ENCODE results near the gene GPR84.

GPR84 gene

DNA sequence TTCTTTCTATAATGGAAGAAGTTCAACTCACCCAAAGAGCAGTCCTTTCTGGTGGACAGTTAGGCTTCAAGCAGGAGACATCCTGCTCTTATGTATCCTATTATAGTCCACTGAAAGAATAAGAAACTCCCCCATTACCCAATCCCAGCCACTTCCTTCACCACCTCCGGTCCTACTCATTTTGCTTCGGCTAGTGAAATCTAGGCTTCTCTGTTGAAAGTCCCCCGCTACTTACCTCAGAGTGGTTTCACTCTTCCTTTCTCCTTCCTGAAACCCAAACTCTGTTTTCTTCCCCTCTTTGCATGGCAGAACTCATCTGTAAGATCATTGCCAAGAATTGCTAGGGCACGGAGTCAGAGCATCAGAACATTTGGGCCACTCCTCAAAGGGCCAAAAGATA lies at the start of gene GPR84:
GPR84 (minus strand) TSS at position 74 of the 400 bp plus-strand sequence. CDS start 635 bp downstream, outside the sequence.
- peaks cover 6% of the 10 kb centered on the region for H3K36me3 Mint-ChIP-seq (ENCODE audit: low read depth)
- intact Hi-C loops (cut with micrococcal nuclease) = loop anchor here (5.0 kb wide), 1 partner anchor 142 kb away; no protein-coding TSS in a partner anchor
- peaks cover 63% of the 10 kb centered on the region for H3K4me1 Mint-ChIP-seq (ENCODE audit: low read depth)
- no peaks in the 10 kb centered on the region for H3K27me3 Mint-ChIP-seq
- peak within 1 kb of the TSS; percentile 35 for H3K4me3 Mint-ChIP-seq
- H3K9me3 Mint-ChIP-seq = no peaks in the 10 kb centered on the region
- peak within 1 kb of the TSS; percentile 72 for H3K27ac Mint-ChIP-seq

DNA sequence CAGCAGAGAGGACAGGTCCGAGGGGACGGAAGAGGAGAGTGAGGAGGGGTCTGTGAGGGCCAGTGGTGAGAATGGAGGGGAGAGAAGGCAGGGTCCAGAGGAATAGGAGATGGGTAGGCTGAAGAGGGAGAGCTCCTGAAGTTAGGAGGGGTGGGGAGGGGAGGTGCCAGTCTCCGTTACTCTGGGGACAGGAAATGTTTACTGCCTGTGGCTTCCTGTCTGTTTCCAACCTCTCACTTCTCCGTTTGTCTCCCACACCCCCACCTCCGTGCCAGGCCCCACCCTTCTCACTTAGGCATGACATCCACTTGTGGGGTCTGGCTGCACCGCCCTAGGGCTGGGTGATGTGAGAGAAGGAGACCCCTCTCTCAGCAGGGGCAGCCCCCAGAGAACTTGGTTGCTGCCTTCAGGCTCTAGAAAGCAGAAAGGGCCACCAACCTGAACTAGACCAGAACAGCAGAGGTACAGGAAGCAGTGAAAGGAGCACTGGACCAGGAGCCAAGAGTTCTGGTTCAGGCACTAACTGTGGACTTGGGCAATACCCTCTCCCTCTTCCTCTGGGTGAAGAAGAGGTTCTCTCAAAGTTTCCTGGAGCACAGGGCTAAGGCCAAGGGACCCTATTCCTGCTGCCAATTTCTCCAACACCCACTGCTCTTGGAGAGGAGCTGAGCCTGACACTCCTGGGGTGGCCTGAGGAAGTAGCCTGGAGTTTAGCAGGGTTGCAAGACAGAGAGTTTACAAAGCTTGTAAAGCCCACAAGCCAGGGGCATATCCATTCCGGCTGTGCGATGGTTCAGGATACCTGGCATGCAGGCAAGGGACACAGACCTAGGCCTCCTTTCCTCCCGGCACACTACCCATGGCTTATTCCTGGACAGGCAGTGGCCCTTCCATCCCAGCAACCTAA lies 49.3 kb upstream of the GPR84 start:
- Mint-ChIP-seq H3K9me3 (no peaks in the 10 kb centered on the region), H3K36me3 (ENCODE audit: low read depth) (peaks cover 69% of the 10 kb centered on the region), H3K4me1 (ENCODE audit: low read depth) (peaks cover 90% of the 10 kb centered on the region), H3K4me3 (peak overlapping the region; percentile 73), H3K27ac (peak overlapping the region; percentile 90), H3K27me3 (no peaks in the 10 kb centered on the region)
- intact Hi-C loops (cut with micrococcal nuclease) = loop anchor here (5.0 kb wide), 1 partner anchor 84 kb away; the partner anchor contains the start of gene NCKAP1L

DNA sequence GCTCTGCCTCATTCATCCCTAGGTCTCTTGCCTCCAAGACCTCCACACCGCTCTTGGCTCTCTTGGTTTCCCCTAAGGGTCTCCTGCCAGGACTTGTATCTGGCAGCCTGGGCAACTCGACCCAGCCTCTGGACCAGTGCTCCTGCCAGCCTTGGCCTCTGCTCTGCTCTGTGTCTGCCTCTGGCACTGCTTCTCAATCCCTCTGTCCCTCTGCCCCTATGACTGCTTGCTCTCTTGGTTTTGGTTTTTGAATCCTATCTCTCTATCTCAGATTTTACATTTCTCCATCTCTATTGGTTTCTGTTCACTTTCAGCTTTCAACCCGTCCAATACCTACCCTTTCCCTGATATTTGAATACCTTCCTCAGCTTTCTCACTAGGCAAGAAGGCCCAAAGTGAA lies 48.5 kb upstream of the GPR84 start:
- Mint-ChIP-seq H3K4me3 (peak overlapping the region; percentile 73), H3K4me1 (ENCODE audit: low read depth) (peaks cover 95% of the 10 kb centered on the region), H3K27me3 (no peaks in the 10 kb centered on the region), H3K36me3 (ENCODE audit: low read depth) (peaks cover 69% of the 10 kb centered on the region), H3K27ac (peak overlapping the region; percentile 90), H3K9me3 (no peaks in the 10 kb centered on the region)
- intact Hi-C loops (cut with micrococcal nuclease) = loop anchor here (5.0 kb wide), 1 partner anchor 85 kb away; the partner anchor contains the start of gene NCKAP1L

DNA sequence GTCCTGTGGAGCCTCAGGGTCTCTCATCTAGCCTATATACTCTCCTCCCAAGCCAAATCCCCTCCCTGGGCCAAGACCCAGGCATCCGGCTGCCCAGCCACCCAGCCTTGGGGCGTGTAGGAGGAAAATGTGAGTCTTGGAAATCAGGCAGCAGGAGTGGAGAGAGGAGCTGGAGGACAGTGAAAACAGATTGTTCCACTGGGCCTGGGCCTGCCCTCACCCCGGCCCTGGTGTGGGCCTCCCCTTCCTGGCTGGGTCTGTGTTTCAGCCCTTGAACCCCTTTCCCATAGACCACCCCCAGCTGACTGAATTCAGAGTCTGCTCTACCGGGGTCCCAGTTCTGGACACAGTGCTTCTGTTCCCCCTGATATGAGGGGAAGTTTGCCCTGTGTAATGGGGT lies 48.1 kb upstream of the GPR84 start:
- H3K4me3 Mint-ChIP-seq = peak overlapping the region; percentile 73
- peak overlapping the region; percentile 90 for H3K27ac Mint-ChIP-seq
- H3K4me1 Mint-ChIP-seq (ENCODE audit: low read depth) = peaks cover 95% of the 10 kb centered on the region
- H3K36me3 Mint-ChIP-seq (ENCODE audit: low read depth) = peaks cover 70% of the 10 kb centered on the region
- intact Hi-C loops (cut with micrococcal nuclease) = loop anchor here (5.0 kb wide), 1 partner anchor 85 kb away; the partner anchor contains the start of gene NCKAP1L
- H3K9me3 Mint-ChIP-seq = no peaks in the 10 kb centered on the region
- H3K27me3 Mint-ChIP-seq = no peaks in the 10 kb centered on the region

DNA sequence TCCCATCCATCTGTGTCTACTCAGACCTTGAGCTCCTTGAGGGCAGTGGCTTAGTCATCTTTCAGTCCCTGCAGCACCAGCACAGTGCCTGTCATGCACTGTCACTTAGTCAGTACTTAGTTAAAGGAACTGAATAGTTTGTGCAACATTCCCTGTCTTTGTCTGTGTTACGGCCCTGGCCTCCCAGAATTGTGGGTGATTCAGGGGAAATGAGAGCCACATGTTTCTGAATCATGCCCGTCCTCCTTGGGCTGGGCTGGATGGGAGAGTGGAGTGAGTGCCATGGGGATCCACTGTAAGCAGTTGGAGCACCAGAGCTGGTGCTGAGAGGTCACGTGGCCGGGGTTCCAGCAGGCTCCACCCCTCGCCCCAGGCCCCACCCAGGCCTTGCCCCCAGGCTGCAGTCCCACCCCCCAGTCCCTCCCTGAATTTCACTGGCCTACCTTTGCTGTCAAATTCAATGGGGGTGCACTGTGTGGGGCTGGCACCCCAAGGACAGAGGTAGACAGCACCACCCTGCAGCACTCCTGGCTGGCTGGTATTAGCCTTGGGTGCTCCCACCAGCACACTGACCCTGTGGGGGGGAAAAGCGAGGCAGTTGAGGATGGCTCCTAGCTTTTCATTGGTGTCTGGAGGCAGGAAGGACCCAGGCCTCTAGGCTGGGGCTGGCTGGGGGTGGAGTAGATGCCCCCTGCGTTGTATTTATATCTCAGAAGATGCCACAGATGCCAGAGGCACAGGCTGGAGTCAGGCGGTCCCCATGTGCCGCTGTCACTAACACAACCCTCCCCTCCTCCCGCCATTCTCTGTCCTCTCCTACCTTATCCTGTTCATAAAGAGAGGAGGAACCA lies 47.3 kb upstream of the GPR84 start:
- Mint-ChIP-seq H3K27ac (peak overlapping the region; percentile 90), H3K9me3 (no peaks in the 10 kb centered on the region), H3K4me1 (ENCODE audit: low read depth) (peaks cover 95% of the 10 kb centered on the region), H3K4me3 (peak overlapping the region; percentile 73), H3K27me3 (no peaks in the 10 kb centered on the region), H3K36me3 (ENCODE audit: low read depth) (peaks cover 72% of the 10 kb centered on the region)
- intact Hi-C loops (cut with micrococcal nuclease) = loop anchor here (5.0 kb wide), 1 partner anchor 86 kb away; the partner anchor contains the start of gene NCKAP1L

DNA sequence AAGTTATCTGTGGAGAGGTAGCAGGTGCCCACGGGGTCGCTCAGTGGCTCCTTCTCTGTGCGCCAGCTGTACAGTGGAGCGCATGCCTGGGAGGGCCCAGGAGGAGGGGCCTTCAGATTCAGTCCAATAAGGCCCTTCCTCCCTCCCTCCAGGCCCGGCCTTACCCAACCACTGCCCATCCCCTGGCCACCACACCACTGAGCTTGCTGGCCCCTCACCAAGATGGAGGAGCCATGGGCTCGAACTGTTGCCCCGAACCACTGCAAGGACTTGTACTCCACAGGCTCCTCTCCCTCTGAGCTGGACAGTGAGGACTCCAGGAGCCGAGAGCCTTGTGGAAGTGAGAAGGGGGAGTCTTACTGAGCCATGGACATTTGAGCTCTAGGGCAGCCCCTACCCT lies 45.0 kb upstream of the GPR84 start:
- Mint-ChIP-seq H3K27me3 (no peaks in the 10 kb centered on the region), H3K9me3 (no peaks in the 10 kb centered on the region), H3K27ac (peak overlapping the region; percentile 90), H3K4me1 (ENCODE audit: low read depth) (peaks cover 96% of the 10 kb centered on the region), H3K36me3 (ENCODE audit: low read depth) (peaks cover 87% of the 10 kb centered on the region), H3K4me3 (no peak overlapping the region)
- intact Hi-C loops (cut with micrococcal nuclease) = no loop called here

DNA sequence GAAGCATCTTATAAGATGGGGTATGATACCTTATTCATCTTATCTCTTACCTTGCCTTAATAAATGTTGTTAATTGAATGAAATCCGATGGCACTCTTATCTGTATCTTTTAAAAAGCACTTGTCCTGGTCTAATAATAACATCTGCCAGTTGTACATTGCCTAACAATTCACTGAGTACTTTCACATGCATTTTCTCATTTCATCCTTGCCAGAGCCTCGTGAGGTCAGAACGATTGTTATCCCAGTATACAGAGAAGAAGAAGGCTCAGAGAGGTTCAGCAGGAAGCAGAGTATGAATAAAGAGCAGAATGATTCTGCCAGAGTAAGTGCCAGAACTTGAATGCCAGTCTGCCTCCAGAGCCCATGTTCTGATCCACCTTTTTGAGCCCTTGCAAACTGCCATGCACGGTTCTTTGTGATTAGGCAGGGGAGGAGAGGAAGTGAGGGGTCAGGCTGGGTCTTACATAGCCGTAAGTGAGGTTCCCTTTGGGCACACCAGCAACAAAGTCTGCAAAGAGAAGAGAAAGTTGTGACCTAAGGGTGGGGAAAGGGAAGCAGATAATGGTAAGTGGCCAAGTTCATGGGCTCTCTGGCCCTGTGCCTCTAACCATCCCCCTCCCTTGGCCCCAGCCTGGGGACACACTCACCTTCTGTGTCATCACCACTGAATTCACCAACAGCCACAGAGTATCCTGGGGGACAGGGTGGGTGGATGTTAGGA lies 43.1 kb upstream of the GPR84 start:
- H3K4me1 Mint-ChIP-seq (ENCODE audit: low read depth) = peaks cover 92% of the 10 kb centered on the region
- intact Hi-C loops (cut with micrococcal nuclease) = no loop called here
- no peaks in the 10 kb centered on the region for H3K27me3 Mint-ChIP-seq
- peaks cover 95% of the 10 kb centered on the region for H3K36me3 Mint-ChIP-seq (ENCODE audit: low read depth)
- peak overlapping the region; percentile 13 for H3K4me3 Mint-ChIP-seq
- no peaks in the 10 kb centered on the region for H3K9me3 Mint-ChIP-seq
- H3K27ac Mint-ChIP-seq = peak overlapping the region; percentile 90

DNA sequence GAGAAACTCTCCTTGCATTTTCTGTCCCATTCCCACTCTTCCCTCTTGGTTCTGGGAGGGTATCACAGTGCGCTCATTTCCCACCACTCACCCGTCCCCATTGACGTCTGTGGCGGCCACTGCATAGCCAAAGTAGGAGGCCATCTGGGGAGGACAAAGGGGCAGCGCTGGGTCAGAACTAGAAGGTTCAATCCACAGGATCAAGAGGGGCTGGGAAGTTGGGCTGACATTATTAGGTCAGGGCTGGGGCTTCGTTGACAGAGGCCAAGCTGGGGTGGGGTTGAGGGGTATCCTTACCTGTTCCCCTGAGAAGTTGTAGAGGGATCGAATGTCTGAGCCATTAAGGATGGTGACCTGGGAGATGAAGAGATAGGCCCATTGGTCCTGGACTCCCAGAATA lies 41.3 kb upstream of the GPR84 start:
- no peak overlapping the region for H3K27ac Mint-ChIP-seq
- intact Hi-C loops (cut with micrococcal nuclease) = no loop called here
- H3K4me3 Mint-ChIP-seq = no peak overlapping the region
- H3K27me3 Mint-ChIP-seq = no peaks in the 10 kb centered on the region
- H3K4me1 Mint-ChIP-seq (ENCODE audit: low read depth) = peaks cover 82% of the 10 kb centered on the region
- peaks cover 100% of the 10 kb centered on the region for H3K36me3 Mint-ChIP-seq (ENCODE audit: low read depth)
- no peaks in the 10 kb centered on the region for H3K9me3 Mint-ChIP-seq

DNA sequence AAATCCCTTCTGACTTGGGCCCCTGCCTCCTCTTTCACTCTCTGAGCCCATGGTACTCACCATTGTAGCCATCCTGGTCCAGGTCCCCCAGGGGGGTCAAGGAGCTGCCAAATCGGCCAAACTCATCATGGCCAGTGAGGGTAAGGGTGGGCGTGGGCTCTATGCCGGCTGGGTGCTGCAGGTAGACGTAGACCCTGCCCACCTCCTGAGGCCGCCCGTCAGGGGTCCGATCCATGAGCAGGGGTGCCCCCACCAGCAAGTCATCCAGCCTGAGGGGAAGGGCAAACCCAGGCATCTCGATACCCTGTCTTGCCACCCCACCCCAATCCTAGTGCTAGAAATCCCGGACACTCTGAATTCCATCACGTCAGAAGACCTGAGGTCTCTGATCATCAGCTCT lies 40.8 kb upstream of the GPR84 start:
- intact Hi-C loops (cut with micrococcal nuclease) = no loop called here
- Mint-ChIP-seq H3K27ac (no peak overlapping the region), H3K27me3 (no peaks in the 10 kb centered on the region), H3K4me3 (no peak overlapping the region), H3K36me3 (ENCODE audit: low read depth) (peaks cover 100% of the 10 kb centered on the region), H3K4me1 (ENCODE audit: low read depth) (peaks cover 78% of the 10 kb centered on the region), H3K9me3 (no peaks in the 10 kb centered on the region)

DNA sequence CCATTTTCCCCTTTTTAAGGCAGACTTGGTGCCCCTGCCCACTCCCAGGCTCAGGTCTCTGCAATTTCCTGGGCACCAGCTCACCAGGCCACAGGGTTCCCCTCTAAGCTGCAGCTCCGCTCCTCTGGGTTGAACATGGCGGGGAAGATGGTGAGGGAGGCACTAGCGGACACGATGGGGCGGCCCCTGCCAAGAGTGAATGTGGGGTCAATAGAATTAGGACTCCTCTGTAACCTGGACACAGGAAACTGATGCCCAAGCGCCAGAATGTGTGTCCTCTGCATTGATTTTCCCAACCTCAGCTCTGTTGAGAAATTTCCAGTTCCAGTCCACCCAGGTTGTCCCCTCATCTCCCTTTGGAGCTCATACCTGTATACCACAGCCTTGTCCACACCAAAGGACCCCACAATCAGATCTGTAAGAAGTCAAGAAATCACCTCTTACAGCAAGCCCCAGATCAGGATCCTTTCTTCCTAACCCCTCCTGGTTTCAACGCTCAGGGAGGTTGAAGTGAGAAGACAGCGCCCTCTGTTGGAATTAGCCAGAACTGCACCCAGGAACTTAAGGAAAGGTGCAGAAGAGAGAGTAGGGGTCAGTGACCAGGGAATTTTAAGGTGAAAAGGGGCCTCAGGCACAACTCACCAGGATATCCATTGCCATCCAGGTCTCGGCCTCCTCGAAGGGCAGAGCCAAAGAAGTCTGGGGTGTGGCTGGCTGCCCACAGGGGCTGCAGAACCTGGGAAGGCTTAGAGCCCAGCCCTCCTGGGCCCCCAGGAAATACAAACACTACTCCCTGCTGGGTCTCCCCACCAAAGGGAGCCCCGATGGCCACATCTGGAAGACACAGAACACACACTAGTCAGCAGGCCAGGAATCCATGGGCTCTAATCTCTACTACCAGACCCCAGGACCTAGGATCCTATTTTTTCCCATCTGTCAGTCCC lies 40.0 kb upstream of the GPR84 start:
- no peaks in the 10 kb centered on the region for H3K9me3 Mint-ChIP-seq
- no peaks in the 10 kb centered on the region for H3K27me3 Mint-ChIP-seq
- intact Hi-C loops (cut with micrococcal nuclease) = no loop called here
- H3K36me3 Mint-ChIP-seq (ENCODE audit: low read depth) = peaks cover 100% of the 10 kb centered on the region
- H3K4me1 Mint-ChIP-seq (ENCODE audit: low read depth) = peaks cover 72% of the 10 kb centered on the region
- H3K4me3 Mint-ChIP-seq = no peak overlapping the region
- peak overlapping the region; percentile 35 for H3K27ac Mint-ChIP-seq

DNA sequence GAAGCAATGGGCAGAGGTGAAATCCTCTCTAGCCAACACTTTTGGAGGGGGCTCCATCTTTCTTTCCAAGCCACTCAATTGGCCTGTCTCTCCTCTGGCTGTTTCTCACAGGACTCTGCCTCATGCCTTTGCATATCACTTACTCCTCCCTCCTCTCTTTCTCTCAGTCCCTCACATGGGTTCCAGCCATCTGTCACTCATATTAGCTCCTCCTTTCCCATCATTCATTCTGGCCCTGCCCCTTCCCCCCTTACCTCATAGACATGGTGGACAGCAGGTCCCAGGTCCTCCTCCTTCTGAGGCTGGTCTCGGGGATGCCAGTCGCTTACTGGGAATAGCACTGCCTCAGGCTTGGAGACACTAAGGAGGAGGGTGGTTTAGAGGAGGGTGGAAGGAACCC lies 36.8 kb upstream of the GPR84 start:
- peaks cover 100% of the 10 kb centered on the region for H3K36me3 Mint-ChIP-seq (ENCODE audit: low read depth)

DNA sequence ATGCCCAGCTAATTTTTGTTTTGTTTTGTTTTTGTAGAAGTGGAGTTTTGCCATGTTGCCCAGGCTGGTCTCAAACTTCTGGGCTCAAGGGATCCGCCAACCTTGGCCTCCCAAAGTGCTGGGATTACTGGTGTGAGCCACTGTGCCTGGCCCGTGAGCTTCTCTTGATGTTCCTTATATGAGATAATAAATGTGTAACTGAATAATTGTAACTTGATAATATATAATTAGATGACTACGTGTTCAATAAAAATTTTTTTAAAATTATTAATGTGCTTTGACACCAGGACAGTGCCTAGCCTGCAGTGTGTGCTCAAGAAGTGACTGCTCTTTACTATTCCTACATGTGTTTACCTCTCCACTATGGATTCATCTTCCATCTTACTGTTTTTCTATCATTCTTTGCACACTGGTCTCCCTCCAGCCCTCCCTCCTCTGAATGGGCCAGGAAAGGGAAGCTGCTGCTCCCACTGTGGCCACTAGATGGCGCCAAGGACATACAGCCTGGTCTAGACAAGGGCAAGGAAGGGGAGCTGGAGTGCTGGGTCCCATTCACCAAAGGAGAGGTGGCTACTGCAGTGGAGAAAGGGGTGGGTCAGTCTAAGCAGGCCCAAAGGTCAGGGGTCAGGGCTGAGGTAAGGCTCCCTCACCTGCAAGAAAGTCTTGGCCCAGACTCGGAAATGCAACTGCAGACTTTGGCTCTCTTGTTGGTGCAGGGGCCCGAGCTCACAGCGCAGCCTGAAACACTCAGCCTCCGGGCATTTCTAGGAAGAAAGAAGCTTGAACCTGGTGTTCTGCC lies 34.9 kb upstream of the GPR84 start:
- Mint-ChIP-seq H3K27me3 (no peaks in the 10 kb centered on the region), H3K36me3 (ENCODE audit: low read depth) (peaks cover 99% of the 10 kb centered on the region), H3K9me3 (no peaks in the 10 kb centered on the region), H3K4me3 (no peak overlapping the region), H3K27ac (no peak overlapping the region), H3K4me1 (ENCODE audit: low read depth) (peaks cover 65% of the 10 kb centered on the region)
- intact Hi-C loops (cut with micrococcal nuclease) = loop anchor here (1.0 to 10.0 kb wide), 2 partner anchors 40 to 96 kb away; partner anchors contain the start of gene NCKAP1L

More for the DNA sequence above, 36.8 kb upstream of the GPR84 start:
- peaks cover 65% of the 10 kb centered on the region for H3K4me1 Mint-ChIP-seq (ENCODE audit: low read depth)
- peak overlapping the region; percentile 14 for H3K27ac Mint-ChIP-seq
- H3K27me3 Mint-ChIP-seq = no peaks in the 10 kb centered on the region
- H3K9me3 Mint-ChIP-seq = no peaks in the 10 kb centered on the region
- no peak overlapping the region for H3K4me3 Mint-ChIP-seq
- intact Hi-C loops (cut with micrococcal nuclease) = no loop called here

Measured in dendritic cell treated with granulocyte-macrophage colony-stimulating factor and Interleukin-4, amounts not matched to agents 40 ng/mL and 50 ng/mL, for 4 days (primary cell).